ENCODE measurements around the gene MEIG1.
A peak's percentile ranks its signal among the peaks of the same experiment; 100 is the strongest.
"Not testable (repeated sequence)": the region's sequence is repeated elsewhere in the genome, so short reads cannot be mapped to it uniquely, and the experiment has no call there.

Gene MEIG1

GRCh38 chr10:14967897-14968296 lies 8.7 kb downstream of the MEIG1 start:
- TF ChIP-seq CTCF (IDR thresholded peaks at IDR 0.05; ENCODE audit: low read depth, low read length), result no peak
- no peak for DNase-seq
- no peak overlapping the region for H3K27ac ChIP-seq
- H3K4me3 ChIP-seq (ENCODE audit: low read depth, low read length), result no peak overlapping the region
- H3K27me3 ChIP-seq (ENCODE audit: insufficient read depth, low read depth, severe bottlenecking), result no peaks in the 10 kb centered on the region
- H3K9me3 ChIP-seq (ENCODE audit: severe bottlenecking), result no peaks in the 10 kb centered on the region
- no peaks in the 10 kb centered on the region for H3K36me3 ChIP-seq

GRCh38 chr10:14971867-14972448 lies 12.8 kb downstream of the MEIG1 start:
- Histone ChIP-seq H3K27me3 (ENCODE audit: insufficient read depth, low read depth, severe bottlenecking) (no peaks in the 10 kb centered on the region), H3K9me3 (ENCODE audit: severe bottlenecking) (no peaks in the 10 kb centered on the region), H3K27ac (no peak overlapping the region), H3K4me3 (ENCODE audit: low read depth, low read length) (no peak overlapping the region), H3K36me3 (no peaks in the 10 kb centered on the region)
- peak; percentile 33 for DNase-seq
- peak; percentile 49 for TF ChIP-seq CTCF (IDR thresholded peaks at IDR 0.05; ENCODE audit: low read depth, low read length)

GRCh38 chr10:14974153-14974998 lies 15.2 kb downstream of the MEIG1 start:
- DNase-seq; H3K9me3 ChIP-seq (ENCODE audit: severe bottlenecking); H3K4me3 ChIP-seq (ENCODE audit: low read depth, low read length); H3K27me3 ChIP-seq (ENCODE audit: insufficient read depth, low read depth, severe bottlenecking); H3K27ac ChIP-seq; H3K36me3 ChIP-seq: not testable (repeated sequence)

- Histone ChIP-seq H3K9me3 (ENCODE audit: severe bottlenecking) (no peaks in the 10 kb centered on the region), H3K27ac (no peak overlapping the region), H3K4me3 (ENCODE audit: low read depth, low read length) (no peak overlapping the region), H3K27me3 (ENCODE audit: insufficient read depth, low read depth, severe bottlenecking) (no peaks in the 10 kb centered on the region), H3K36me3 (no peaks in the 10 kb centered on the region)
- no peak for DNase-seq
- no peak for TF ChIP-seq CTCF (IDR thresholded peaks at IDR 0.05; ENCODE audit: low read depth, low read length)
Measured at GRCh38 chr10:14975672-14976273, 16.6 kb downstream of the MEIG1 start.

GRCh38 chr10:14982744-14983143 lies 23.6 kb downstream of the MEIG1 start:
- TF ChIP-seq CTCF (IDR thresholded peaks at IDR 0.05; ENCODE audit: low read depth, low read length), result no peak
- H3K27ac ChIP-seq, result no peak overlapping the region
- H3K9me3 ChIP-seq (ENCODE audit: severe bottlenecking), result no peaks in the 10 kb centered on the region
- H3K27me3 ChIP-seq (ENCODE audit: insufficient read depth, low read depth, severe bottlenecking), result no peaks in the 10 kb centered on the region
- no peak overlapping the region for H3K4me3 ChIP-seq (ENCODE audit: low read depth, low read length)
- no peak for DNase-seq
- no peaks in the 10 kb centered on the region for H3K36me3 ChIP-seq

- H3K4me3 ChIP-seq (ENCODE audit: low read depth, low read length); H3K9me3 ChIP-seq (ENCODE audit: severe bottlenecking); DNase-seq; H3K36me3 ChIP-seq; H3K27me3 ChIP-seq (ENCODE audit: insufficient read depth, low read depth, severe bottlenecking); H3K27ac ChIP-seq: not testable (repeated sequence)
Measured at GRCh38 chr10:14989552-14989951, 30.4 kb downstream of the MEIG1 start.
